Measurements from ENCODE around the gene THTPA. TPM values are rescaled to one million over a fixed set of nuclear protein-coding genes. Genes with fewer than 3 reads are reported as not detected.
A peak's percentile ranks its signal among the peaks of the same experiment; 100 is the strongest.

THTPA gene
- total and polyA plus RNA-seq, 2 of the 13 experiments (the other 11 are each of a cell fraction or from before 2014, with no cell fraction given) = 7.4 to 8.7 TPM

DNA sequence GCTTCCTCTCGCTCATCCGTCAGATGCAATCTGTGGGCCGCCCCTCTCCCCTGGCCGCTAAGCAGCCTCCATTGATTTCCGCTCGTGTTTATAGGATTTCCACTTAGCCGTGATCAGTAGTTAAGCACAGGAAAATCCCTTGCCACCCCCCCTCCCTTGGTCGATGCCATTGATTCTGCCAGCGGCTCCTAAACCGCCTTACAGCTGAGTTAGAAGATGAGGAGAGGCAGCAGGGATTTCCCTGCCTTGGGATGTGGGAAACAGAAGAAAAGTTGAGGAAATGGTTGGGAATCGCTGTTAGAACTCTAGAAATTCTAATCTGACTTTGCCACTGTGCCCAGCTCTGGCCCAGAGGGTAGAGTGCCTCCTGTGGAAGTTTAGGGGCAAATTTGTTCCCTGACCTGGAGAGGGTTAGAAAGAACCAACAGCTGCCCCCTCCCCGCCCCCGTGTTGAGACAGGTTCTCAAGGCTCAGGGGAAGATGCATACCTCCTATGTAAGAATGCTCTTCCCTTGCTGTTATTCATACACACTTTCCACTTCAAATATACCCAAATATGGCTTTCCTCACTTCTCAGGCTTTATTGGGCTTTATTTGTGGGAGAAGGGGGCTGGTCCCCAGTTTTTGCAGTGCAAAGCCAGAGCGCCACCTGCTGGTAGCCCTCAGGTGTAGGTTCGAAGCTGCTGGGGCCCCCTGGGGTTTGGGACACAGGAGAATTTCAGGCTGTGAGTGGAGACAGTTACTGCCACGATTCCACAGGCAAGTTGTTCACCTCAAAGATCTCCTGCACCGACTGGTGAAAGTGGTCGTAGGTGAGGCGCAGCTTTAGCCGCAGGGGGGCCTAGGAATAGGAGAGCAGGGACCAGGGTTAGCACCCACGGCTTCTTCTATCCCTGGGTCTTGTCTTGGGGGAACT lies 3.2 kb downstream of the THTPA start (continued):
- TF ChIP-seq POLR2G (IDR thresholded peaks at IDR 0.05; ENCODE audit: low read depth, low read length) (peak; percentile 66; the same call in 1 of the 2 replicates), MZF1 (CRISPR knock-in tag; IDR thresholded peaks at IDR 0.05; ENCODE audit: borderline replicate concordance) (no peak), SIN3A (IDR thresholded peaks at IDR 0.05; ENCODE audit: borderline replicate concordance, low read depth, low read length) (no peak), ZNF205 (CRISPR knock-in tag; IDR thresholded peaks at IDR 0.05) (peak; percentile 47; the same call in 1 of the 2 replicates), HHEX (CRISPR knock-in tag; IDR thresholded peaks at IDR 0.05) (no peak), NFYC (CRISPR knock-in tag; IDR thresholded peaks at IDR 0.05) (no peak), ZNF33B (CRISPR knock-in tag; IDR thresholded peaks at IDR 0.05) (0 out of 2 replicates have a peak, but pooled peaks have one; percentile 28), BCL6 (CRISPR knock-in tag; IDR thresholded peaks at IDR 0.05) (no peak), KDM6A (CRISPR knock-in tag; IDR thresholded peaks at IDR 0.05; ENCODE audit: low read depth) (no peak), SETDB1 (CRISPR knock-in tag; IDR thresholded peaks at IDR 0.05; ENCODE audit: borderline replicate concordance) (no peak), ZNF138 (CRISPR knock-in tag; IDR thresholded peaks at IDR 0.05; ENCODE audit: low read depth) (peak; percentile 60; the same call in 1 of the 2 replicates), KAT8 (CRISPR knock-in tag; IDR thresholded peaks at IDR 0.05) (peak; percentile 53; the same call in 1 of the 2 replicates), SP2 (CRISPR knock-in tag; IDR thresholded peaks at IDR 0.05) (no peak)
- TF ChIP-seq, protein P1, sequence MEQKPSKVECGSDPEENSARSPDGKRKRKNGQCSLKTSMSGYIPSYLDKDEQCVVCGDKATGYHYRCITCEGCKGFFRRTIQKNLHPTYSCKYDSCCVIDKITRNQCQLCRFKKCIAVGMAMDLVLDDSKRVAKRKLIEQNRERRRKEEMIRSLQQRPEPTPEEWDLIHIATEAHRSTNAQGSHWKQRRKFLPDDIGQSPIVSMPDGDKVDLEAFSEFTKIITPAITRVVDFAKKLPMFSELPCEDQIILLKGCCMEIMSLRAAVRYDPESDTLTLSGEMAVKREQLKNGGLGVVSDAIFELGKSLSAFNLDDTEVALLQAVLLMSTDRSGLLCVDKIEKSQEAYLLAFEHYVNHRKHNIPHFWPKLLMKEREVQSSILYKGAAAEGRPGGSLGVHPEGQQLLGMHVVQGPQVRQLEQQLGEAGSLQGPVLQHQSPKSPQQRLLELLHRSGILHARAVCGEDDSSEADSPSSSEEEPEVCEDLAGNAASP (CRISPR knock-in tag; IDR thresholded peaks at IDR 0.05; ENCODE audit: borderline replicate concordance) = peak; percentile 50; the same call in 1 of the 2 replicates
- TF ChIP-seq, protein P2, sequence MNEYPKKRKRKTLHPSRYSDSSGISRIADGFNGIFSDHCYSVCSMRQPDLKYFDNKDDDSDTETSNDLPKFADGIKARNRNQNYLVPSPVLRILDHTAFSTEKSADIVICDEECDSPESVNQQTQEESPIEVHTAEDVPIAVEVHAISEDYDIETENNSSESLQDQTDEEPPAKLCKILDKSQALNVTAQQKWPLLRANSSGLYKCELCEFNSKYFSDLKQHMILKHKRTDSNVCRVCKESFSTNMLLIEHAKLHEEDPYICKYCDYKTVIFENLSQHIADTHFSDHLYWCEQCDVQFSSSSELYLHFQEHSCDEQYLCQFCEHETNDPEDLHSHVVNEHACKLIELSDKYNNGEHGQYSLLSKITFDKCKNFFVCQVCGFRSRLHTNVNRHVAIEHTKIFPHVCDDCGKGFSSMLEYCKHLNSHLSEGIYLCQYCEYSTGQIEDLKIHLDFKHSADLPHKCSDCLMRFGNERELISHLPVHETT (CRISPR knock-in tag; conservative IDR thresholded peaks at IDR 0.05) = no peak
- TF ChIP-seq, protein P3, sequence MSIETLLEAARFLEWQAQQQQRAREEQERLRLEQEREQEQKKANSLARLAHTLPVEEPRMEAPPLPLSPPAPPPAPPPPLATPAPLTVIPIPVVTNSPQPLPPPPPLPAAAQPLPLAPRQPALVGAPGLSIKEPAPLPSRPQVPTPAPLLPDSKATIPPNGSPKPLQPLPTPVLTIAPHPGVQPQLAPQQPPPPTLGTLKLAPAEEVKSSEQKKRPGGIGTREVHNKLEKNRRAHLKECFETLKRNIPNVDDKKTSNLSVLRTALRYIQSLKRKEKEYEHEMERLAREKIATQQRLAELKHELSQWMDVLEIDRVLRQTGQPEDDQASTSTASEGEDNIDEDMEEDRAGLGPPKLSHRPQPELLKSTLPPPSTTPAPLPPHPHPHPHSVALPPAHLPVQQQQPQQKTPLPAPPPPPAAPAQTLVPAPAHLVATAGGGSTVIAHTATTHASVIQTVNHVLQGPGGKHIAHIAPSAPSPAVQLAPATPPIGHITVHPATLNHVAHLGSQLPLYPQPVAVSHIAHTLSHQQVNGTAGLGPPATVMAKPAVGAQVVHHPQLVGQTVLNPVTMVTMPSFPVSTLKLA (IDR thresholded peaks at IDR 0.05) = no peak
- TF ChIP-seq, protein P4, sequence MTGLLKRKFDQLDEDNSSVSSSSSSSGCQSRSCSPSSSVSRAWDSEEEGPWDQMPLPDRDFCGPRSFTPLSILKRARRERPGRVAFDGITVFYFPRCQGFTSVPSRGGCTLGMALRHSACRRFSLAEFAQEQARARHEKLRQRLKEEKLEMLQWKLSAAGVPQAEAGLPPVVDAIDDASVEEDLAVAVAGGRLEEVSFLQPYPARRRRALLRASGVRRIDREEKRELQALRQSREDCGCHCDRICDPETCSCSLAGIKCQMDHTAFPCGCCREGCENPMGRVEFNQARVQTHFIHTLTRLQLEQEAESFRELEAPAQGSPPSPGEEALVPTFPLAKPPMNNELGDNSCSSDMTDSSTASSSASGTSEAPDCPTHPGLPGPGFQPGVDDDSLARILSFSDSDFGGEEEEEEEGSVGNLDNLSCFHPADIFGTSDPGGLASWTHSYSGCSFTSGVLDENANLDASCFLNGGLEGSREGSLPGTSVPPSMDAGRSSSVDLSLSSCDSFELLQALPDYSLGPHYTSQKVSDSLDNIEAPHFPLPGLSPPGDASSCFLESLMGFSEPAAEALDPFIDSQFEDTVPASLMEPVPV (CRISPR knock-in tag; IDR thresholded peaks at IDR 0.05) = no peak
- TF ChIP-seq, protein P5, sequence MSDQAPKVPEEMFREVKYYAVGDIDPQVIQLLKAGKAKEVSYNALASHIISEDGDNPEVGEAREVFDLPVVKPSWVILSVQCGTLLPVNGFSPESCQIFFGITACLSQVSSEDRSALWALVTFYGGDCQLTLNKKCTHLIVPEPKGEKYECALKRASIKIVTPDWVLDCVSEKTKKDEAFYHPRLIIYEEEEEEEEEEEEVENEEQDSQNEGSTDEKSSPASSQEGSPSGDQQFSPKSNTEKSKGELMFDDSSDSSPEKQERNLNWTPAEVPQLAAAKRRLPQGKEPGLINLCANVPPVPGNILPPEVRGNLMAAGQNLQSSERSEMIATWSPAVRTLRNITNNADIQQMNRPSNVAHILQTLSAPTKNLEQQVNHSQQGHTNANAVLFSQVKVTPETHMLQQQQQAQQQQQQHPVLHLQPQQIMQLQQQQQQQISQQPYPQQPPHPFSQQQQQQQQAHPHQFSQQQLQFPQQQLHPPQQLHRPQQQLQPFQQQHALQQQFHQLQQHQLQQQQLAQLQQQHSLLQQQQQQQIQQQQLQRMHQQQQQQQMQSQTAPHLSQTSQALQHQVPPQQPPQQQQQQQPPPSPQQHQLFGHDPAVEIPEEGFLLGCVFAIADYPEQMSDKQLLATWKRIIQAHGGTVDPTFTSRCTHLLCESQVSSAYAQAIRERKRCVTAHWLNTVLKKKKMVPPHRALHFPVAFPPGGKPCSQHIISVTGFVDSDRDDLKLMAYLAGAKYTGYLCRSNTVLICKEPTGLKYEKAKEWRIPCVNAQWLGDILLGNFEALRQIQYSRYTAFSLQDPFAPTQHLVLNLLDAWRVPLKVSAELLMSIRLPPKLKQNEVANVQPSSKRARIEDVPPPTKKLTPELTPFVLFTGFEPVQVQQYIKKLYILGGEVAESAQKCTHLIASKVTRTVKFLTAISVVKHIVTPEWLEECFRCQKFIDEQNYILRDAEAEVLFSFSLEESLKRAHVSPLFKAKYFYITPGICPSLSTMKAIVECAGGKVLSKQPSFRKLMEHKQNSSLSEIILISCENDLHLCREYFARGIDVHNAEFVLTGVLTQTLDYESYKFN (CRISPR knock-in tag; conservative IDR thresholded peaks at IDR 0.05) = no peak

Data from HepG2 (cell line).